NCI-H1092 treated with DMSO at 0.1 percent for 48 hours (cell line): ENCODE data around the gene ACVR2B.

Experiments
- DNase-seq: peaks from one replicate; lab custom pipeline; 2025; lab: John Stamatoyannopoulos, UW

Gene ACVR2B

DNA sequence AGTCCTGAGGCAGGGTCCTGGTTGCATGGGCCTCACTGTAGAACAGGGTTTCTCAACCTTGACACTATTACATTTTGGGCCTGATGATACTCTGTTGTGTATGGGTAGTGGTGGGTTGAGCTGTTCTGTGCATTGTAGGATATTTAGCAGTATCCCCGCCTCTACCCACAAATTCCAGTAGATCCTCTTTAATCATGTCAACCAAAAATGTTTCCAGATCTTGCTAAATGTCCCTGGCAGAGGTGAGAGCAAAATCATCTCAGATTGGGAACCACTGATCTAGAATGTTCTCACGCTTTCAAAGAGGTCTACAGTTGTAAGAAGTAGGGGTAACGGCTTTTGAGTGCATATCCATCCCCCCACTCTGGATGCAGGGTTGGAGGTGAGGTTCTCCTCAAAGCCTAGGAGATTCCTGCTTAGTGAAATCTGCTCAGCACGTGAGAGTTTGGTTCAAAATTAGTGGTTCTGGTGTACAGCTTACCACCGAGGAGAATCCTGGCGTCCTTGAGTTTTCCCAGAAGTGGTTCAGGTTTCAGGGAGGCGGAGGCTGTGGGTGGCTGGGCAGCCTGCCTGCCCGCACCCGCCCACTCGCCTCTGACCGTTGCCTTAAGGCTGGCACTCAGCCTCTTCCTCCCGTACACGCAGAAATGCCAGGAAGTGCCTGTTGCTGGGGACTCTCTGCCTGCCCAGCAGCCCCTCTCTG, 5.3 kb downstream of the ACVR2B start:
- no peak for DNase-seq

DNA sequence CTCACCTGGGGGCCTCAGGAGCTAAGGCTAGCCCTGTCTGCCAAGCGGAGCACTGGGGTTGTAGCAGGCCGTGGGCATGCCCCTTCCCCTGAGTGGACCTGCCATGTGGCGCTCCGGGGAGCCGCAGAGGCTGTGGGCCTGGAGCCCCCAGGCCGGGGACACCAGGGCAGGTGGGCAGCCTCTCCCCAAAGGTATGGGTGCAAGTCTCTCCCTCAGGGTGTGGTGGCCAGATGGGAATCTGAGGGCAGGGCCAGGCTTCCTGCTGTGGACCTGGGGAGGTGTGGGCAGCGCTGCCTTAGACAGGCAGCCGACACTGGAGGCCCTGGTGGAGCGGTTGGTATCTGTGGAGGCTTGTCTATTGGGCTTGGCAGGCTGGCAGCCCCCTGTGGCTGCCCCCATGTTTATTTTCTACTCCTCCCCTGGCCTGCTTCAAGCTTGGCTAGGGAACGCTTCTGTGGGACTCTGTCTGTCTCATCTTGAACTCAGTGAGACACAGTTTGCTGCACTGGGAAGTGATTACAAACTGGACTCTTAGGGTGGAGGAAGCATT, 5.9 kb downstream of the ACVR2B start:
- DNase-seq, result no peak

DNA sequence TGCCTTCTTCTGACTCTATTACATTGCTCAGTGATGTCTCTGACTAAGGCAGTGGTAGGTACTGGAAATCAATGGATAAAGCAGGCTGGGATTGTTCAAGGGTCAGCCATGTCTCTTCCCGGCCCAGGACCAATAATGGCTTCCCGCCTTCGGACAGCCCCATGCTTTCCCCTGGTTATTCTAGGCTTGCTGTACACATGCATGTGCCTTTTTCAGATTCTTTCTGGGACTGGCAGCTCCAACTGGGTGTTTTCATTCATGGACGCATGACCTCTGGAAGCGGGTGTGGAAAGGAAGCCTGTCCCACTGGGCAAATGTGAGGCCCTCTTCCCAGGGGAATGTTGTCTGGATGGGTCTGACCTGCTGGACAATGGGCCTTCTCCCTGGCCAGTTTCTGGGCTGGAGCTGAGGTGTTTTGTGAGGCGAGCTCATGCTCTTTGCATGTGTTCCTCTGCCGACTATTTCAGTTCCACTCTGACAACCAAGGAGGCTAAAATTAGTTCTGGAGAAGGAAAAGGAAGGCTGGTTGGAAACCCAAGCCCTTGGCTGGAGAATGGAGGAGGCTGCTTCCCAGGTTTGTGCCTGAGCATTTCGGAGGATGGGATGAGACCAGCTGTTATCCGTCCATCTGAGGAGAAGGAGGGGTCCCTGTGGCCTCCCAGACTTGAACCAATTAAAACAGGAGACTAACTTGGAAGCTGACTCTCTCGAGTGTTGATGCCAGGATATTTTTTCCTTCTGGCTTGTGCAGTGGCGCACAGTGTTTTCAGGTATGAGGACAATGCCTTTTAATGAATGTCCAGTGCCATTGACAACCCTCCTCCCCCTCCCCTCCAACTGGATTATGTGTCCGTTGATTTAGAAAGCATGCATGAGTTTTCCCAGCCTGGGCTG, 6.9 kb downstream of the ACVR2B start:
- no peak for DNase-seq

DNA sequence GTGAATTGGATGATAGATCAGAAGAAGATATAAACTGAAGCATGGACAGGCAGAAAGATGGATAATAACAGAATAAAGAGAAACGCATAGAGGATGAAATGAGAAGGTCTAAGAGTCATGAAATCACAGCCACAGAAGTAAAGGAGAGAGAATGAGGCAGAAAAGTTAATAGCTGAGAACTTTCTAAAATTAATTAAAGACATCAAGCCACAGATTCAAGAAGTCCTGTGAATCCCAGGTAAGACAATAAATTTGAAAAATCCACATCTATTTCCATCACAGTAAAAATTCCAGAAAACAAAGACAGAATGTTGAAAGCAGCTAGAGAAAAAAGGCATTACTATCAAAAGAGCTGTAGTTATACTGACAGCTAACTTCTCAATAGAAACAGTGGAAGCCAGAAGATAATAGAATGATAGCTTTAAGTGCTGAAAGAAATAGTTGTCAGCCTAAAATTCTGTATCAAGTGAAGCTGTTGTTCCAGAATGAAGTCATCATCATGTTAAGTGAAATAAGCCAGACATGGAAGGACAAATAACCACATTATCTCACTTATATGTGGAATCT, 12.0 kb downstream of the ACVR2B start:
- no peak for DNase-seq

DNA sequence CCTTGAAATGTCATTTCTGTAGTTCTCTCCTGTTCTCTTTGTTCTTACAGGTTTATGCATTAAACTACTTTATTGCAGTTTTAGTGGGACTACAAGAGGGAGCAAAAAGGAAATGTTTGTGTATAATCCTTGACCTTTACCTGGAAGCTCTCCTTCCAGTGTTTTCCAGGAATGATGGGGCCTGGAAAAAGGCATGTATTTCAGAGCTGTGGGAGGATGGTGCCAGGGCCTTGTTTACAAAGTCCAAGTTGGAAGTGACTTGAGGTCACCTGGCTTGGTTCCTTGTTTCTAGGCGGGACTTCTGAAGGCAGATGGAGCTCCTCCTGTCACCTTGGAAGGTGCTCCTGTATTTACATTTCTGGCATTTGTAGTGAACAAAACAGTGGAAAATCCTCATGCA, 15.1 kb downstream of the ACVR2B start:
- no peak for DNase-seq

DNA sequence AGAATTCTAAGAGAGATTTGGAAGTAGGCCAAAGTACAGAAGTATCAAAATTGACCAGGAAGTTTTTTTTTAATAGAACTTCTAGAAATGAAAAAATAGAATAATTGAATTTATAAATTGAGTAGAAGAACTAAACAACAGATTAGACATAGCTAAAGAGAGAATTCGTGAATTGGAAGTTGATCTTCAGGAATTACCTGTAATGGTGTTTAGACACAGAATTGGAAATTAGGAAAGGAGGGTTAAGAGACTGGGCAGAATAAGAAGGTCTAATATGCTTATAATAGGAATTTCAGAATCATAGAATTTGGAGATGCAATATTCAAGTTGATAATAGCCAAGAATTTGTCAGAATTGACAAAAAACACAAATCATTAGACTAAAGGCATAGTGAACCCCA, 16.2 kb downstream of the ACVR2B start:
- DNase-seq, result no peak

DNA sequence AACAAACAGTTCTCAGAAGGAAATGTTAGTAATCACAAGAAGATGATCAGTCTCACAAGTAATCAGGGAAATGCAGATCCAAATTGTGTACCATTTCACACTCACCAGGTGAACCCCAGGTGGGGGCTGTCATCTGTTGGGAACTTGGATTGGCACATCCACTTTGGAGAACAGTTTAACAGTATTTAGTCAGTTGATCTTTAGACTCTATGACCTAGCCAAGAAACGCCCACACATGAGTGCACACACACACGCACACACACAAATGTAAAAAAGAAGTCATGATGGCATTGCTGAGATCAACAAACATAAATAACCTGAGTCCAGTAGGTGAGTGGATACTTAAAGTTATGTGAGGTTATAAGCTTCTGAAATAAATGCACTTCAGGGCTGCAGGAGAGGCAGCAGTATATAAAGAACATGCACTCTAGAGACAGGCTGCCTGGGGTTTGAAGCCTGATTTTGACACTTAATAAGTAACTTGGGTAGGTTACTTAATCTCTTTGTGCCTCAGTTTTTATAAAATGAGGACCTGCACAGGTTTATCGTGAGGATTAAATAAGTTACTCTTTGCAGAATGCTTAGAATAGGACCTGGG, 17.7 kb downstream of the ACVR2B start:
- DNase-seq, result no peak

DNA sequence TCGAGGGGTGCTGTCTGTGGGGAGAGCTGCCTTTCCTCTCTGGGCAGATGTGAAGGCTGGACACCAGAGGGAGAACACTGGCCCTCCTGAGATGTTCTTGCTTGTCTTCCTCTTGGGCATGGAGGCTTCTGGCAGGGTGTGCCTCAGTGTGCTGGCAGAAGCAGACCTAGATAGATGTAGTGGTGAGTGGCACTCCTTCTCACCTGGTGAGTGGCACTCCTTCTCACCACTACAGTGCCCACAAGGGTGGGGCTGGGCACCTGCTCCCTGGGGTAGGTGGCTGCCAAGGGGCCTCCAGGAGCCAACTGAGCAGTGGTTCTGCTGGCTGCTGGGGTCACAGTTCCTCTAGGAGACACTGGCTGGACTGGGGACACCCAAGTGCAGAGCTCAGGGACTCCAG, 18.7 kb downstream of the ACVR2B start:
- DNase-seq, result no peak

DNA sequence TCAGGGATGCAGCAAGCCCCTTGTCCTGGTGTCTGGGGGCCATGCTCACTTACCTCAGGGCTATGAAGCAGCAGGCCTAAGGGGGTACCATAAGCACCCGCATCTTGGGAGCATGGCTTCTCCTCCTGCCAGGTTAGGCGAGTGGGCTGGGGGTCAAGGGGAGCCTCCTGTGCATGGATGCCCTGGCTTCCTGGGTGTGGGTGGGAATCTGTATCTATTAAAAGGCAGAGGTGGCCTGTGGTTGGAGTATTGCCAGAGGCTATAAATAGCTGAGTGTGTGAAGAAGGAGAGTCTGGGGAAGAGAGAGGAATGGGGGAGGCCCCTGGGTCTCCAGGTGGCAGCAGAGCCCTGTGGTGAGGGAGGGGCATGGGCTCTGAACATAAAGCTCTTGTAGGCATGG, 19.5 kb downstream of the ACVR2B start:
- DNase-seq, result no peak

DNA sequence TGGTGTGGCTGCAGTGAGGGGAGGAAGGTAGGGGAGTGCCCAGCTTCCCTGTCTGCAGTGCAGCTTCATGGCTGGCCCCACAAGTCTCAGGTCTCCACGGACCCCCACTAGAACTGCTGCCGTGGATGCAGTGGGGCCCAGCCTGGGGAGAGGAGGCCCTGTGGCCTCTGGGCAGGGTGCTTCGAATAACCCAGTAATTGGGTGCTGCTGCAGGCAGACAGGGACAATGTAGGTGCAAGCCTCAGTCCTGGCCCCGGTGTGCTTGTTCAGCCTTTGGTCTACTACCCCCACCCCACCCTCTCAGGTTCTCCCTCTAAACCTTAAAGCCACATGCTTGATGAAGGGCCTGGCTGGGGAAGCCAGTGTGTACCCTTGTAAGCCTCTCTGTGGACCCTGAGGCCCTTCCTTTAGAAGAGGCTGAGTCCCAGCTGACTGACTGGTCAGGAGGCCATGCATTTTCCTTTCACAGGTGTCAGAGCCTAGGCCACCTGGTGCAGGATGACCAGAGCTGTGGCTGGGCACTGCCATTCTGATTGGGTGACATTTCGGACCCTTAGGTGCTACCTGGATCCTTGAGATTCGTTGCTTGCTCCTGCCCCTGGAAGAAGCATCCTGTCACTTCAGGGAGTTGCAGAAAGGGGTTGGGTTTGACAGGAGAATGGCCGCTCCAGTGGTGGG, 21.4 kb downstream of the ACVR2B start:
- no peak for DNase-seq

DNA sequence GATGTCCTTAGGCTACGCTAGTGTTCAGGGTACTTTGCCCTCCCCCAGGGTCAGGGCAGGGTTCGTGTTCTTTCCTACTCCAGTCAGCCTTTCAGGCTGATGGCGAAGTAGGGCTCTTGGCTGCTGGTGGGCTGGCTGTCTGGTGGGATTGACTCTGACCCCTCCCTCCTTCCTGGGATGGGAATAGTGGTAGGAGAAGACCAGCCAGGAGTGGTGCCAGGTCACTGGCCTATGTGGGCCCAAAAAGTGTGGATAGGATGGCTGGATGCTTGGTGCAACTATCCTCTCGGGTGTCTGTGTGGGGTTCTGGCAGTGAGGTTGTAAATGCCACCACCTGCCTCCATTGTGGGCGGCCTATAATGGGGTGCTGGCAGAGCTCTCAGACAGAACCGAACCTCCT, 22.0 kb downstream of the ACVR2B start:
- DNase-seq, result no peak

DNA sequence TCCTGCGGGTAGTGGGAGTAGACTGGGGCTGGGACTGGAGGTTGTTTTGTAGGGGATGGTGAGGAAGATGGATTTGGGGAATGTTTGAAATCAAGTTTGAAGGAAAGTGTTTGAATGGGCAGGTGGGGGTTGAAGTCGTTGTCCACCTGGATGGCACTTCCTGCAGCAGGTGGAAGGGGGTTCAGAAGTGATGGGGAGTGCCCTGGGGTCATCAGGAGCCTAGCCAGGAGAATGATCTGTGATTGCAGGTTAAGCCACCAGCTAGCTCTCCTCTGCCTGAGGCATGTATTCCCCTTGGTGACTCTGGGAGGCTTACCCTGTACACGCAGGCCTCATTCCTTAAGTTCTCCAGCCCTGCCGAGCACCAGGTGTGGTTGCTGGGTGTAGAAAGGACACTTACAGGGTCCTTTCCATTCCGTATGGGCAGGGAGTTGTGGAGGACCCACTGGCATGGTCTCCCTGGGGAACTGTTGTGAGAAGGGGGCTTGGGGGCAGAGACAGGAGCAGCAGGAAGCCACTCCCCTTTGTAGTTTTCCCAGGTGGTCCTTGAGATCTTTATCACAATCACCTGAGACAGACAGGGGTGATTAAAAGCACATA, 22.6 kb downstream of the ACVR2B start:
- DNase-seq, result no peak

DNA sequence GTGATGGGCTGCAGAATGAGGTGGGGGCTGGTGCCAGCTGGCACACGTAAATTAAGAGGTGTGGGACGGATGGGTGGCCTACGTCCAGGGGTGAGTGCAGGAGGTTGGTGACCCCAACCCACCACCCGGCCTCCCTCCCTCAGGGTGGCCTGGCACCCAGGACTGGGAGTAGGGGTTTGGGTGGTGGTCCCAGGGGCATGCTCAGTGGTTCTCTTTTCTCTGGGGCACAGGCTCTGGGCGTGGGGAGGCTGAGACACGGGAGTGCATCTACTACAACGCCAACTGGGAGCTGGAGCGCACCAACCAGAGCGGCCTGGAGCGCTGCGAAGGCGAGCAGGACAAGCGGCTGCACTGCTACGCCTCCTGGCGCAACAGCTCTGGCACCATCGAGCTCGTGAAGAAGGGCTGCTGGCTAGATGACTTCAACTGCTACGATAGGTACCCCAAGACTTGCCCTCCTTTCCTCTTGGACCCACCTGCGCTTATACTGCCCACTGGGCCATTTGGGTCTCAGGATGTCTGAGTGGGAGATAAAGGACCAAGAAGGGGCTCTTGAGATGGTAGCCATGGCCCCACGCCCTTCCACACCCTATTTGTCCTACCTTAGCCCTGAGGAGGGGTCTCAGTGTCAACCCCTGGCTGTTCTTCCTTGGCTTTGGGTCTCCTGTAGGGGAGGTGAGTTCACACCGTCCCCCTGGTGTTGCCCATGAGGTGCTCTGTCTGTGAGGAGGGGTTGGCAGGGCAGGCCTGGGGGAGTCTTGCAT, 23.5 kb downstream of the ACVR2B start:
- DNase-seq, result no peak

DNA sequence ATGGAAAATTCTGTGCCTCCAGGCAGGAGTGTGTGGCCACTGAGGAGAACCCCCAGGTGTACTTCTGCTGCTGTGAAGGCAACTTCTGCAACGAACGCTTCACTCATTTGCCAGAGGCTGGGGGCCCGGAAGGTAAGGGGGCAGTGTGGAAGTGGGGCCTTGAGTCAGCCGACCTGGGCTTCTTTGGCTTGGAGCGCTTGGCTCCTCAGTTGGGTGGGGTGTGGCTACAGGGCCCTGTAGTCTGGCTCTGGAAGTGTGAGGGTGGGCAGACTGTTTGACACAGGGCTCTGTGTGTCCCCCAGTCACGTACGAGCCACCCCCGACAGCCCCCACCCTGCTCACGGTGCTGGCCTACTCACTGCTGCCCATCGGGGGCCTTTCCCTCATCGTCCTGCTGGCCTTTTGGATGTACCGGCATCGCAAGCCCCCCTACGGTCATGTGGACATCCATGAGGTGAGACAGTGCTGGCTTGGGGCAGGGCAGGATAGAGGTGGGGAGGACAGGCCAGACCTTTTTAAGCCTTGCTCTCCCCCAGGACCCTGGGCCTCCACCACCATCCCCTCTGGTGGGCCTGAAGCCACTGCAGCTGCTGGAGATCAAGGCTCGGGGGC, 24.3 kb downstream of the ACVR2B start:
- no peak for DNase-seq

DNA sequence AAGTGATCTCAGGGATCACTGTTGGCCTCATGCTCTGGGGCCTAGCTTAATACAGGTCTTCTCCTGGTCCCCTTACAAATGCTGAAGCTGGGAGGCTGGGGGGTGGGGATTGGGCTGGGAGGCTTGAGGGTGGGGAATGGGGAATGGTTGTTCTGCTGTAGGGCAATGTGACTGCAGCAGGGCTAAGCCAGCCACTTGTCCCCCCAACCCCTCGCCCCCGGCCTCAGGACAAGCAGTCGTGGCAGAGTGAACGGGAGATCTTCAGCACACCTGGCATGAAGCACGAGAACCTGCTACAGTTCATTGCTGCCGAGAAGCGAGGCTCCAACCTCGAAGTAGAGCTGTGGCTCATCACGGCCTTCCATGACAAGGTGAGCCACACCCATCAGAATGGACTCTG, 25.2 kb downstream of the ACVR2B start:
- DNase-seq, result no peak

DNA sequence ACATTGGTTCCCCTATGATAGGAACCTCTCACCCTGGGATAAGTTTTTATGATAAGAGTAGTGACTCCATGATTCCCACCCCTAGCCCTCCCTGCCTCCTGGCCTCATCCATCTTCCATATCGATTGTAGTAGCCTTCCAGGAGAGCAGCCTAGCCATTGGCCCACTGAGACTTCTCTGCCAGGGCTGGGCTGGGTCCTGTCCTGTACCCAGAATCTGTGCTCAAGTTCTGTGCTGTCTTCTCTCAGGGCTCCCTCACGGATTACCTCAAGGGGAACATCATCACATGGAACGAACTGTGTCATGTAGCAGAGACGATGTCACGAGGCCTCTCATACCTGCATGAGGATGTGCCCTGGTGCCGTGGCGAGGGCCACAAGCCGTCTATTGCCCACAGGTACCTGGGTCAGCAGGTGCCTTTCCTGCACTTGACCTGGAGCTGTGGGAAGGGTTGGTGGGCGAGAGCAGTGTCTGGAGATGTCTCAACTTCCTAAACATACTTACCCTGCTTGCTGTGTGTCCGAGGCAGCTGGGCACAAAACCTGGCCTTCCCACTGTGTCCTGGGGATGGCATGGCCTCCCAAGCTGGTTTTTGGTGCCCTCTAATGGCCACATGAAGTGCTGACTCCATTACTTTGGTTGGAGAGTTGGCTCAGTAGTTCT, 25.9 kb downstream of the ACVR2B start:
- DNase-seq, result peak; percentile 28

DNA sequence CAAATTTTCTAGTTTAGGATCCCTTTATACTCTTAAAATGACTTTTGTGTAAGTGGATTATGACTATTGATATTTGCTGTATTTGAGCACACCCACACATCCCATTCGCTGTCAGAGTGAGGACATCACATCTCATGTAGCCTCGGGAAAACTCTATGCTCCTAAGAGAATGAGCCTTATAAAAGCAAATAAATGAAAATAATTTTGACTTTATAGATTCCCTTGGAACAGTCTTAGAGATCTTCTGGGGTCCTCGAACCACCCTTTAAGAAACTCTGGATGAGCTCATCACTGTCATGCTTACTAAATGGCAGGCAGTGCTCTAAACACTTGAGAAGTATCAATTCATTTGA, 26.4 kb downstream of the ACVR2B start:
- no peak for DNase-seq

DNA sequence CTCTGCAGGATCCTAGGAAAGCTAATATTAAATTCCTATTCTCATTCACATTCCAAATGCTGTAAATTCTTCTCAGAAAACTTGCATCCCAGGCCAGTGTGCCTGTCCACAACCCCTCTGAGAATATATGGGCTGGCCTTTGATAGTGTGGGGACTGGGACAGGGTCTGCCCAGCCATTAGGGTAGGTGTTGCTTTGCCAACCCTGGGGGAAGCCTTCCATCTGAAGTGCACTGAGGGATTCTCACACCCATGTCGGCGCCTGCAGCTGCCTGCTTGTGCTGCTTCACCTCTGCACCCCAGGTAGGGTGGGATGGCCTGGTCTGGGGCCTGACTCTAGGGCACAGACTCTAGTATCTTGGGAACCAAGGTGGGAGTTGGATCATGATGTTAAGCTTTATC, 27.2 kb downstream of the ACVR2B start:
- DNase-seq, result no peak

DNA sequence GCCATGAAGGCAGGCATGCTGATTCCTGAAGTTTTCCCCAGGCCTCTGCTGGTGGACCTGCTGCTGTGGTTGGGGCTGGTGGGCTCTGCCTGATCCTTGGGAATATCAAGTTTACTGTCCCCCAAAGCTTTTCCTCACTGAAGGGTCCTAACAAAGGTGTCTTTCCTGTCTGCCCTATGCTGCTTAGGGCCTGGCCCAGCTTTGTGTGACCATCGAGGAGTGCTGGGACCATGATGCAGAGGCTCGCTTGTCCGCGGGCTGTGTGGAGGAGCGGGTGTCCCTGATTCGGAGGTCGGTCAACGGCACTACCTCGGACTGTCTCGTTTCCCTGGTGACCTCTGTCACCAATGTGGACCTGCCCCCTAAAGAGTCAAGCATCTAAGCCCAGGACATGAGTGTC, 29.3 kb downstream of the ACVR2B start:
- no peak for DNase-seq

DNA sequence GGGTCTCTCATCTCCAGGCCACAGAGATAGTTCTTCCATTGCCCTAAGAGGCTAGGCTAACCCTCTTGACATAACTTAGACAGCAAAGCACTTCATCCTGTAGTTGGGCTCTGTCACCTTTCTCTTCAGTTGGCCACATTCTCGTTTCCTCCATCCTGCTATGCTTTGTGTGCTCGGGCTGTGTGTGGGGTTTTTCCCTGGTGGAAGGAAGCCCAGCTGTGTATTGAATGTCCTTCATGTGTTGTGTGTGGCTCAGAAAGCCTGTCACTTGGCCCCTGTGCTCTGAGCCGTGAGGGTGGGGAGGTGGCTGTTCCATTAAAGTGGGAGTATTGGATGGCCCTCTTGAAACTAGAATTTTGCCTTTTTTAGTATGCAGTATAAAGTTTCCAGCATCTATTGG, 33.6 kb downstream of the ACVR2B start:
- no peak for DNase-seq
